ENCODE data around the gene ST6GAL1. TPM values are rescaled to one million over a fixed set of nuclear protein-coding genes. Genes with fewer than 3 reads are reported as not detected.

The ST6GAL1 gene
- total RNA-seq, 1 donor from 2014 or later, result 61.8 TPM

GRCh38 chr3:187112934-187113793 is 182.8 kb downstream of the ST6GAL1 start:
- intact Hi-C loops (cut with DNase I), result no loop called here
- DNase-seq (ENCODE audit: low spot score), result no peak

GRCh38 chr3:187114511-187114910 is 184.2 kb downstream of the ST6GAL1 start:
- no peak for DNase-seq (ENCODE audit: low spot score)
- intact Hi-C loops (cut with DNase I), result no loop called here

GRCh38 chr3:187120326-187120725 is 190.0 kb downstream of the ST6GAL1 start:
- DNase-seq (ENCODE audit: low spot score), result no peak
- intact Hi-C loops (cut with DNase I), result no loop called here

GRCh38 chr3:187122261-187122660 is 191.9 kb downstream of the ST6GAL1 start:
- intact Hi-C loops (cut with DNase I), result no loop called here
- no peak for DNase-seq (ENCODE audit: low spot score)

GRCh38 chr3:187125319-187126031 is 195.1 kb downstream of the ST6GAL1 start:
- DNase-seq (ENCODE audit: low spot score), result no peak
- intact Hi-C loops (cut with DNase I), result no loop called here

Other genes starting within 250 kb of the ST6GAL1 start
- not detected for gene KNG1, start 213.2 kb upstream of the ST6GAL1 start, total RNA-seq
- 361 TPM for gene EIF4A2, start 146.9 kb upstream of the ST6GAL1 start, total RNA-seq
- gene RFC4, start 124.0 kb upstream of the ST6GAL1 start, total RNA-seq, result 6.4 TPM
- 1.5 TPM for gene ADIPOQ, start 87.8 kb upstream of the ST6GAL1 start, total RNA-seq
- 5.4 TPM for gene RPL39L, start 209.0 kb downstream of the ST6GAL1 start, total RNA-seq

All from cardiac septum (tissue), 1 donor.